CD4-positive, alpha-beta T cell treated with Interleukin-4 for 4 hours (primary cell): ENCODE measurements around the gene TCEAL3.
"Not testable (repeated sequence)": the region's sequence is repeated elsewhere in the genome, so short reads cannot be mapped to it uniquely, and the experiment has no call there.

Experiments used
- DNase-seq: peaks from one replicate; pipeline ENCODE4 v3.0.0-alpha.2; 2020

TCEAL3 gene

GRCh38 chrX:103628386-103629317 lies 20.9 kb downstream of the TCEAL3 start, which contains the start of gene TCEAL1:
TCEAL1 (plus strand) TSS chrX:103628975; CDS start chrX:103629917, 942 bp downstream.
- DNase-seq, result peak; percentile 22

GRCh38 chrX:103629318-103630170 lies 21.8 kb downstream of the TCEAL3 start:
- DNase-seq, result peak; percentile 1

GRCh38 chrX:103630171-103630511 lies 22.4 kb downstream of the TCEAL3 start:
- no peak for DNase-seq

- DNase-seq, result no peak
These were observed 23.4 kb downstream of the TCEAL3 start for GRCh38 chrX:103631145-103631544.

- DNase-seq, result no peak
These were observed 27.7 kb downstream of the TCEAL3 start for GRCh38 chrX:103635436-103635835.

GRCh38 chrX:103637604-103638338 lies 30.0 kb downstream of the TCEAL3 start:
- no peak for DNase-seq

- not testable (repeated sequence) for DNase-seq
These were observed 30.9 kb downstream of the TCEAL3 start for GRCh38 chrX:103638479-103639346.

- no peak for DNase-seq
These were observed 32.8 kb downstream of the TCEAL3 start for GRCh38 chrX:103640401-103641155.

- no peak for DNase-seq
These were observed 36.4 kb downstream of the TCEAL3 start for GRCh38 chrX:103644125-103644524.

GRCh38 chrX:103647630-103648029 lies 39.9 kb downstream of the TCEAL3 start:
- DNase-seq, result no peak

- DNase-seq, result no peak
These were observed 43.5 kb downstream of the TCEAL3 start for GRCh38 chrX:103651151-103651773.

- not testable (repeated sequence) for DNase-seq
These were observed 47.7 kb downstream of the TCEAL3 start for GRCh38 chrX:103655230-103656000.

- no peak for DNase-seq
These were observed 48.9 kb downstream of the TCEAL3 start for GRCh38 chrX:103656617-103657016.

GRCh38 chrX:103657066-103657465 lies 49.3 kb downstream of the TCEAL3 start:
- DNase-seq, result not testable (repeated sequence)

- DNase-seq, result no peak
These were observed 51.1 kb downstream of the TCEAL3 start for GRCh38 chrX:103658681-103659433.

GRCh38 chrX:103659460-103659859 lies 51.7 kb downstream of the TCEAL3 start:
- not testable (repeated sequence) for DNase-seq
